Uterus (tissue), 2 donors: ENCODE measurements around the gene ASPSCR1.

Experiments used
- CTCF ChIP-seq, 4 experiments: fragments of 200-600 bp in 2 of 4; fragments of 450-650 bp in 2 of 4; sonication (generic) in 2 of 4; IDR thresholded peaks; one replicate each; pipeline ENCODE4 v1.5.1; 2016 to 2019; ENCODE audit warnings: antibody characterized with exemption in 4 of 4, mild to moderate bottlenecking in 2 of 4, moderate library complexity in 1 of 4
- POLR2A ChIP-seq, 2 donors: fragments of 450-650 bp; IDR thresholded peaks; one replicate each; pipeline ENCODE4 v1.6.1; 2016; ENCODE audit warnings: antibody characterized with exemption in 2 of 2, mild to moderate bottlenecking in 1 of 2, moderate library complexity in 1 of 2

GRCh38 chr17:82063424-82064415 lies 86.3 kb downstream of the ASPSCR1 start:
- no peak for TF ChIP-seq CTCF (IDR thresholded peaks at IDR 0.05)
- no peak for TF ChIP-seq POLR2A (IDR thresholded peaks at IDR 0.05)
